NCI-H446 treated with DMSO at 0.1 percent for 48 hours (cell line): Measurements from ENCODE around the gene PEX5L.

Source experiments
- DNase-seq: peaks from one replicate; lab custom pipeline; 2025; lab: John Stamatoyannopoulos, UW

Gene PEX5L

GRCh38 chr3:179769411-179770247 lies 267.1 kb downstream of the PEX5L start:
- DNase-seq = no peak

GRCh38 chr3:179768080-179768479 lies 268.7 kb downstream of the PEX5L start:
- DNase-seq = no peak

- DNase-seq = no peak
These were observed 270.2 kb downstream of the PEX5L start for GRCh38 chr3:179766416-179767133.

GRCh38 chr3:179765396-179765795 lies 271.3 kb downstream of the PEX5L start:
- no peak for DNase-seq

- DNase-seq = no peak
These were observed 275.8 kb downstream of the PEX5L start for GRCh38 chr3:179760944-179761343.

GRCh38 chr3:179750720-179751328 lies 285.9 kb downstream of the PEX5L start:
- DNase-seq = no peak

GRCh38 chr3:179745716-179746115 lies 291.0 kb downstream of the PEX5L start:
- no peak for DNase-seq

GRCh38 chr3:179745079-179745478 lies 291.7 kb downstream of the PEX5L start:
- DNase-seq = no peak
